GM23248 (cell line): ENCODE data around the gene SLC9A6. TPM values are rescaled to one million over a fixed set of nuclear protein-coding genes. Genes with fewer than 3 reads are reported as not detected.
A peak's percentile ranks its signal among the peaks of the same experiment; 100 is the strongest.

Source experiments
- DNase-seq: peaks from one replicate; pipeline ENCODE4 v3.0.0-alpha.2; 2015
- H2AFZ ChIP-seq: fragments of 200-600 bp; sonication (generic); 2 replicates; pipeline ENCODE4 v1.6.1; 2016; ENCODE audit warnings: antibody characterized with exemption
- H3F3A ChIP-seq: fragments of 200-600 bp; sonication (generic); 2 replicates; pipeline ENCODE4 v1.6.1; 2016; ENCODE audit warnings: mild to moderate bottlenecking, antibody characterized with exemption, mixed run types; ENCODE audit not compliant: insufficient read depth
- H3K27ac ChIP-seq: fragments of 200-600 bp; sonication (generic); 2 replicates; pipeline ENCODE4 v1.5.1; 2016; ENCODE audit warnings: mild to moderate bottlenecking
- H3K27me3 ChIP-seq: fragments of 200-600 bp; sonication (generic); replicated peaks from 2 replicates; pipeline ENCODE4 v1.6.1; 2016; ENCODE audit warnings: mild to moderate bottlenecking; ENCODE audit not compliant: insufficient read depth
- H3K36me3 ChIP-seq: fragments of 200-600 bp; sonication (generic); 2 replicates; pipeline ENCODE4 v1.6.1; 2016; ENCODE audit warnings: low read depth, mild to moderate bottlenecking
- H3K4me1 ChIP-seq: fragments of 200-600 bp; sonication (generic); 2 replicates; pipeline ENCODE4 v1.6.1; 2016; ENCODE audit warnings: mild to moderate bottlenecking; ENCODE audit not compliant: insufficient read depth
- H3K4me2 ChIP-seq: fragments of 200-600 bp; sonication (generic); one replicate; pipeline ENCODE4 v1.6.1; 2016; ENCODE audit warnings: mild to moderate bottlenecking; ENCODE audit not compliant: unreplicated experiment
- H3K4me3 ChIP-seq: fragments of 200-600 bp; sonication (generic); 2 replicates; pipeline ENCODE4 v1.5.1; 2016; ENCODE audit warnings: mild to moderate bottlenecking
- H3K79me2 ChIP-seq: fragments of 200-600 bp; sonication (generic); 2 replicates; pipeline ENCODE4 v1.6.1; 2016; ENCODE audit warnings: mild to moderate bottlenecking; ENCODE audit not compliant: insufficient read depth
- H3K9ac ChIP-seq: fragments of 200-600 bp; sonication (generic); 2 replicates; pipeline ENCODE4 v1.6.1; 2016; ENCODE audit warnings: mild to moderate bottlenecking
- H3K9me2 ChIP-seq: fragments of 200-600 bp; sonication (generic); 2 replicates; pipeline ENCODE4 v1.6.1; 2016; ENCODE audit warnings: mixed run types, mild to moderate bottlenecking, moderate library complexity; ENCODE audit not compliant: insufficient read depth
- H3K9me3 ChIP-seq: fragments of 200-600 bp; sonication (generic); one replicate; pipeline ENCODE4 v1.6.1; 2017; ENCODE audit warnings: low read depth
- H4K20me1 ChIP-seq: fragments of 200-600 bp; sonication (generic); 2 replicates; pipeline ENCODE4 v1.6.0; 2016; ENCODE audit not compliant: insufficient read depth
- EZH2 ChIP-seq: fragments of 200-600 bp; sonication (generic); IDR thresholded peaks from 2 replicates; pipeline ENCODE4 v1.6.1; 2018; ENCODE audit warnings: antibody characterized with exemption, mild to moderate bottlenecking; ENCODE audit not compliant: insufficient read depth, poor library complexity, severe bottlenecking
- EZH2phosphoT487 ChIP-seq: fragments of 200-600 bp; sonication (generic); IDR thresholded peaks from 2 replicates; pipeline ENCODE4 v1.6.1; 2018; ENCODE audit warnings: antibody characterized with exemption, moderate library complexity, mild to moderate bottlenecking, low read depth; ENCODE audit not compliant: insufficient read depth
- WGBS, 2 experiments: methylation state at CpG; one replicate each; pipeline ENCODE4 v1.1.6; 2015 to 2017; ENCODE audit warnings: low lambda C conversion rate in 2 of 2, low coverage in 1 of 2; ENCODE audit errors: missing lambda C conversion rate in 2 of 2; 5-methylcytosine and 5-hydroxymethylcytosine counted together
- in situ Hi-C: fragments of 300-500 bp; cut with MboI; formaldehyde crosslinking; loops from 2 replicates; pipeline ENCODE4 v1.15.0; 2020
- polyA plus RNA-seq: library from polyadenylated mRNA; unstranded; fragments of >200 nt; fragmentation: Nextera tagmentation; extraction: Ambion mirVana; gene quantifications from 2 replicates; pipeline ENCODE4 v1.2.1, GENCODE V29; 2016
- total RNA-seq: library from RNA; depleted of rRNA; stranded (reverse); fragments of >200 nt; shearing (Covaris generic); gene quantifications from 2 replicates; pipeline ENCODE4 v1.2.3, GENCODE V29; 2014

SLC9A6 gene
- total and polyA plus RNA-seq, 2 experiments from 2014 or later, result 11.4 to 27.0 TPM

- WGBS, 2 experiments, result 1 to 2% methylated on average over 34 to 50 of the region's 65 CpGs
- no peaks in the 10 kb centered on the region for H3K36me3 ChIP-seq
- no peaks in the 10 kb centered on the region for H3K9me3 ChIP-seq
- peak within 1 kb of the TSS; percentile 93 for H3K9ac ChIP-seq
- H3K4me3 ChIP-seq, result peak within 1 kb of the TSS; percentile 97
- H3K27me3 ChIP-seq, result no peaks in the 10 kb centered on the region
- peak within 1 kb of the TSS; percentile 81 for H3K4me2 ChIP-seq
- H3K79me2 ChIP-seq, result peaks cover 45% of the 10 kb centered on the region
- H4K20me1 ChIP-seq, result no peaks in the 10 kb centered on the region
- no peaks in the 10 kb centered on the region for H3K9me2 ChIP-seq
- peak; percentile 86 for DNase-seq
- 0 out of 2 replicates have a peak, but pooled peaks cover 8% of the 10 kb centered on the region for H3F3A ChIP-seq
- peak within 1 kb of the TSS; percentile 92 for H2AFZ ChIP-seq
- in situ Hi-C loops, result no loop called here
- peak within 1 kb of the TSS; percentile 96 for H3K27ac ChIP-seq
- no peak for TF ChIP-seq EZH2phosphoT487
- peaks cover 4% of the 10 kb centered on the region; the same call in 1 of the 2 replicates for H3K4me1 ChIP-seq
These were observed 11.5 kb upstream of the SLC9A6 start, which contains the start of gene MMGT1 for GRCh38 chrX:135973548-135974278. Gene MMGT1 (minus strand): TSS chrX:135973988. CDS start chrX:135973675, 313 bp downstream.

- in situ Hi-C loops, result no loop called here
- Histone ChIP-seq H3K9me3 (no peaks in the 10 kb centered on the region), H3K4me2 (no peak overlapping the region), H3K4me1 (peaks cover 4% of the 10 kb centered on the region; the same call in 1 of the 2 replicates), H3K27ac (no peak overlapping the region), H3F3A (0 out of 2 replicates have a peak, but pooled peaks cover 8% of the 10 kb centered on the region), H3K27me3 (no peaks in the 10 kb centered on the region), H4K20me1 (no peaks in the 10 kb centered on the region), H3K79me2 (peaks cover 38% of the 10 kb centered on the region), H3K36me3 (no peaks in the 10 kb centered on the region), H3K9ac (no peak overlapping the region), H3K4me3 (peak overlapping the region; percentile 54; the same call in 1 of the 2 replicates), H2AFZ (no peak overlapping the region), H3K9me2 (no peaks in the 10 kb centered on the region)
- TF ChIP-seq EZH2 (no peak), EZH2phosphoT487 (no peak)
- DNase-seq, result no peak
- 12 to 60% methylated on average over 1 to 18 of the region's 32 CpGs for WGBS, 2 experiments
These were observed 10.9 kb upstream of the SLC9A6 start for GRCh38 chrX:135974279-135974856.

- peaks cover 4% of the 10 kb centered on the region; the same call in 1 of the 2 replicates for H3K4me1 ChIP-seq
- H3K9ac ChIP-seq, result no peak overlapping the region
- H3K36me3 ChIP-seq, result no peaks in the 10 kb centered on the region
- H3K79me2 ChIP-seq, result peaks cover 28% of the 10 kb centered on the region
- DNase-seq, result no peak
- no peak overlapping the region for H3K4me2 ChIP-seq
- 0 out of 2 replicates have a peak, but pooled peaks cover 8% of the 10 kb centered on the region for H3F3A ChIP-seq
- in situ Hi-C loops, result no loop called here
- H3K4me3 ChIP-seq, result no peak overlapping the region
- H2AFZ ChIP-seq, result no peak overlapping the region
- no peaks in the 10 kb centered on the region for H3K9me2 ChIP-seq
- 100% methylated on average over 1 of the region's 1 CpG for WGBS, 2 experiments
- TF ChIP-seq EZH2, result no peak
- no peak for TF ChIP-seq EZH2phosphoT487
- H3K27ac ChIP-seq, result no peak overlapping the region
- H3K9me3 ChIP-seq, result no peaks in the 10 kb centered on the region
- no peaks in the 10 kb centered on the region for H4K20me1 ChIP-seq
- H3K27me3 ChIP-seq, result no peaks in the 10 kb centered on the region
These were observed 9.8 kb upstream of the SLC9A6 start for GRCh38 chrX:135975421-135975820.

GRCh38 chrX:135977611-135978010 lies 7.6 kb upstream of the SLC9A6 start:
- Histone ChIP-seq H2AFZ (no peak overlapping the region), H3K27ac (no peak overlapping the region)
- WGBS, 2 experiments, result 90 to 91% methylated on average over 4 of the region's 4 CpGs

More at GRCh38 chrX:135977611-135978010, 7.6 kb upstream of the SLC9A6 start:
- Histone ChIP-seq H3F3A (0 out of 2 replicates have a peak, but pooled peaks cover 8% of the 10 kb centered on the region), H3K9ac (no peak overlapping the region), H3K9me3 (no peaks in the 10 kb centered on the region), H3K4me1 (no peaks in the 10 kb centered on the region), H3K9me2 (no peaks in the 10 kb centered on the region), H3K36me3 (no peaks in the 10 kb centered on the region), H3K4me2 (no peak overlapping the region), H4K20me1 (no peaks in the 10 kb centered on the region), H3K27me3 (no peaks in the 10 kb centered on the region), H3K79me2 (peaks cover 6% of the 10 kb centered on the region), H3K4me3 (no peak overlapping the region)
- TF ChIP-seq EZH2, result no peak
- no peak for TF ChIP-seq EZH2phosphoT487
- DNase-seq, result peak; percentile 48
- in situ Hi-C loops, result no loop called here
